Uterus (tissue), 2 donors: ENCODE data around the gene RNF151.

Experiments used
- POLR2A ChIP-seq, 2 donors: fragments of 450-650 bp; IDR thresholded peaks; one replicate each; pipeline ENCODE4 v1.6.1; 2016; ENCODE audit warnings: antibody characterized with exemption in 2 of 2, mild to moderate bottlenecking in 1 of 2, moderate library complexity in 1 of 2
- TF ChIP-seq, protein P1 (sequence below), 4 experiments: fragments of 200-600 bp in 2 of 4; fragments of 450-650 bp in 2 of 4; sonication (generic) in 2 of 4; IDR thresholded peaks; one replicate each; pipeline ENCODE4 v1.5.1; 2016 to 2019; ENCODE audit warnings: antibody characterized with exemption in 4 of 4, mild to moderate bottlenecking in 2 of 4, moderate library complexity in 1 of 4

DNA sequence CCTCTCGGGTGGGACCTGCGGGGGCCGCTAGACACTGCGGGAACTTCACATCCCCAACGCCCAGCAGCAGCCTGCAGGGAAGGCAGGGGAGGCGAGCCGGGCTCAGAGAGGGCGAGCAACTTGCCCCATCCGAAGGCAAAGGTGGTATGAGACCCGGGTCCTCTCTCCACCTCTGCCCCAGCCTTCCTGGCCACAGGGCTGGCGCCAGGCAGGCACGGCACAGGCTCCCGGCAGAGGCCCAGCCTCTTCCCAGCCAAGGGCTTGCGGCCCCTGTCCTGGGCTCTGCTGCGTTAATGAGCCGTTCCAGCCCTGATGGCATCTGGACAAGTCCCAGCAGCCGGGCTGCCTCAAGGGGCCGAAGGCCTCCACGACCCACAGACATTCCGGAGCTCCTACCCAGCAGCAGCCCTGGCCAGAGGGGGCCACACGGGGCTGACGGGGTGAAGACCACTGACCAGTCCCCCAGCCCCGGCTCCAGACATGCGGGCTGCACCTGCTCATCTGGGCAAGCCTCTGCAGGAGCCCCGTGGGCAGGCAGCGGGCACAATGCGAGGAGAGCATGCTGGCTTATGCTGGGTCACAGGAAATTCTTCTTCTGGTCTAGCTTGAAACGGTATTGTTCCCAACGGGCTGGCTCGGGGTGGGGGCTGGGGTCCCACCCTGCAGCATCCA lies 47.2 kb upstream of the RNF151 start:
- TF ChIP-seq, protein P1, sequence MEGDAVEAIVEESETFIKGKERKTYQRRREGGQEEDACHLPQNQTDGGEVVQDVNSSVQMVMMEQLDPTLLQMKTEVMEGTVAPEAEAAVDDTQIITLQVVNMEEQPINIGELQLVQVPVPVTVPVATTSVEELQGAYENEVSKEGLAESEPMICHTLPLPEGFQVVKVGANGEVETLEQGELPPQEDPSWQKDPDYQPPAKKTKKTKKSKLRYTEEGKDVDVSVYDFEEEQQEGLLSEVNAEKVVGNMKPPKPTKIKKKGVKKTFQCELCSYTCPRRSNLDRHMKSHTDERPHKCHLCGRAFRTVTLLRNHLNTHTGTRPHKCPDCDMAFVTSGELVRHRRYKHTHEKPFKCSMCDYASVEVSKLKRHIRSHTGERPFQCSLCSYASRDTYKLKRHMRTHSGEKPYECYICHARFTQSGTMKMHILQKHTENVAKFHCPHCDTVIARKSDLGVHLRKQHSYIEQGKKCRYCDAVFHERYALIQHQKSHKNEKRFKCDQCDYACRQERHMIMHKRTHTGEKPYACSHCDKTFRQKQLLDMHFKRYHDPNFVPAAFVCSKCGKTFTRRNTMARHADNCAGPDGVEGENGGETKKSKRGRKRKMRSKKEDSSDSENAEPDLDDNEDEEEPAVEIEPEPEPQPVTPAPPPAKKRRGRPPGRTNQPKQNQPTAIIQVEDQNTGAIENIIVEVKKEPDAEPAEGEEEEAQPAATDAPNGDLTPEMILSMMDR (IDR thresholded peaks at IDR 0.05): no peak
- TF ChIP-seq POLR2A (IDR thresholded peaks at IDR 0.05): no peak
